Activated CD8-positive, alpha-beta memory T cell treated with anti-CD3 and anti-CD28 coated beads for 36 hours (primary cell): ENCODE results near the gene JADE2. TPM values are rescaled to one million over a fixed set of nuclear protein-coding genes. Genes with fewer than 3 reads are reported as not detected.
"Not testable (repeated sequence)": the region's sequence is repeated elsewhere in the genome, so short reads cannot be mapped to it uniquely, and the experiment has no call there.

ENCODE experiments used
- CTCF ChIA-PET: fragments of 350-600 bp; sonication (Branson Sonifier 250); formaldehyde crosslinking; loops from one replicate; lab custom pipeline; 2021; ENCODE audit warnings: antibody characterized with exemption; lab: Charles Lee
- POLR2A ChIA-PET: fragments of 350-600 bp; sonication (Branson Sonifier 250); formaldehyde crosslinking; loops from one replicate; lab custom pipeline; 2021; ENCODE audit warnings: antibody characterized with exemption; lab: Charles Lee
- total RNA-seq, 2 experiments: library from RNA; stranded (reverse); gene quantifications; one replicate each; pipeline ENCODE4 v1.2.3, GENCODE V29; 2021

JADE2 gene
- total RNA-seq, 2 experiments from 2014 or later, result 71.5 to 74.2 TPM

- ChIA-PET POLR2A (no interaction called here), CTCF (interaction anchor here (2.8 kb wide), 1 partner anchor 23 kb away, joined by 12 read pairs; no protein-coding TSS in a partner anchor)
These were observed 20.7 kb upstream of the JADE2 start for GRCh38 chr5:134504629-134505300.

- CTCF ChIA-PET, result interaction anchor here (0.9 to 1.7 kb wide), 3 partner anchors 17 to 95 kb away, joined by 3 read pairs; partner anchors contain the start of gene CDKN2AIPNL
- POLR2A ChIA-PET, result no interaction called here
These were observed 19.1 kb upstream of the JADE2 start for GRCh38 chr5:134506054-134507039.

GRCh38 chr5:134507452-134507851, 18.0 kb upstream of the JADE2 start:
- POLR2A ChIA-PET, result no interaction called here
- CTCF ChIA-PET, result interaction anchor here (1.2 to 1.7 kb wide), 2 partner anchors 16 to 35 kb away, joined by 3 read pairs; no protein-coding TSS in a partner anchor

GRCh38 chr5:134508521-134509195, 16.8 kb upstream of the JADE2 start:
- POLR2A ChIA-PET, result no interaction called here
- CTCF ChIA-PET, result interaction anchor here (1.8 kb wide), 1 partner anchor 15 kb away, joined by 6 read pairs; no protein-coding TSS in a partner anchor

GRCh38 chr5:134509308-134510040, 16.0 kb upstream of the JADE2 start:
- ChIA-PET POLR2A (no interaction called here), CTCF (interaction anchor here (1.8 kb wide), 1 partner anchor 14 kb away, joined by 6 read pairs; no protein-coding TSS in a partner anchor)

GRCh38 chr5:134510970-134511795, 14.3 kb upstream of the JADE2 start:
- POLR2A ChIA-PET, result interaction anchor here (0.9 to 1.4 kb wide), 2 partner anchors 12 to 45 kb away, joined by 4 to 6 read pairs; no protein-coding TSS in a partner anchor
- CTCF ChIA-PET, result interaction anchor here (1.0 to 1.4 kb wide), 2 partner anchors 17 to 45 kb away, joined by 3 to 4 read pairs; no protein-coding TSS in a partner anchor

- ChIA-PET POLR2A (interaction anchor here (0.7 to 1.4 kb wide), 2 partner anchors 9 to 12 kb away, joined by 3 to 6 read pairs; no protein-coding TSS in a partner anchor), CTCF (interaction anchor here (1.0 to 1.4 kb wide), 3 partner anchors 16 to 100 kb away, joined by 3 to 4 read pairs (median 3); partner anchors contain the start of gene CDKN2AIPNL)
These were observed 13.4 kb upstream of the JADE2 start for GRCh38 chr5:134511796-134512660.

GRCh38 chr5:134512661-134512999, 12.8 kb upstream of the JADE2 start:
- CTCF ChIA-PET, result interaction anchor here (1.1 kb wide), 1 partner anchor 101 kb away, joined by 3 read pairs; the partner anchor contains the start of gene CDKN2AIPNL
- POLR2A ChIA-PET, result no interaction called here

- ChIA-PET POLR2A (no interaction called here), CTCF (no interaction called here)
These were observed 9.7 kb upstream of the JADE2 start for GRCh38 chr5:134515801-134516200.

GRCh38 chr5:134516984-134517383, 8.5 kb upstream of the JADE2 start:
- CTCF ChIA-PET, POLR2A ChIA-PET: not testable (repeated sequence)

GRCh38 chr5:134517553-134517952, 7.9 kb upstream of the JADE2 start:
- CTCF ChIA-PET, result no interaction called here
- POLR2A ChIA-PET, result no interaction called here

- CTCF ChIA-PET, result interaction anchor here (1.1 to 1.7 kb wide), 2 partner anchors 16 to 20 kb away, joined by 3 read pairs; no protein-coding TSS in a partner anchor
- POLR2A ChIA-PET, result no interaction called here
These were observed 5.5 kb upstream of the JADE2 start for GRCh38 chr5:134519989-134520388.

- CTCF ChIA-PET, result no interaction called here
These were observed 3.6 kb upstream of the JADE2 start for GRCh38 chr5:134521841-134522240.

GRCh38 chr5:134523543-134524271, 1.8 kb upstream of the JADE2 start:
- CTCF ChIA-PET, result interaction anchor here (0.8 to 3.1 kb wide), 5 partner anchors 15 to 339 kb away, joined by 3 to 13 read pairs (median 3); partner anchors contain the start of gene CDKN2AIPNL
- POLR2A ChIA-PET, result interaction anchor here (1.1 to 1.5 kb wide), 3 partner anchors 12 to 112 kb away, joined by 6 to 7 read pairs (median 7); partner anchors contain the start of gene CDKN2AIPNL

More at GRCh38 chr5:134521841-134522240, 3.6 kb upstream of the JADE2 start:
- POLR2A ChIA-PET, result no interaction called here

GRCh38 chr5:134524272-134524825, 1.1 kb upstream of the JADE2 start:
- CTCF ChIA-PET, result interaction anchor here (0.6 to 3.1 kb wide), 10 partner anchors 12 to 339 kb away, joined by 3 to 13 read pairs (median 3); partner anchors contain the start of gene CDKN2AIPNL
- POLR2A ChIA-PET, result interaction anchor here (0.6 to 2.3 kb wide), 15 partner anchors 10 to 1149 kb away, joined by 3 to 17 read pairs (median 5); partner anchors contain the start of genes CDKN2AIPNL, PPP2CA and UBE2B
